Fibroblast of lung (primary cell): ENCODE results near the gene GLP2R. TPM values are rescaled to one million over a fixed set of nuclear protein-coding genes. Genes with fewer than 3 reads are reported as not detected.

ENCODE experiments used
- DNase-seq, 2 donors: peaks; one replicate each; pipeline versions ENCODE4 v3.0.0 to v3.0.0-alpha.2; 2010; ENCODE audit warnings: low read depth in 2 of 2
- H2AFZ ChIP-seq: 2 replicates; pipeline ENCODE4 v1.5.1; 2012; ENCODE audit warnings: low read length, control low read depth, inconsistent platforms
- H3K27ac ChIP-seq: 2 replicates; pipeline ENCODE4 v1.5.1; 2011; ENCODE audit warnings: low read length, control low read depth; ENCODE audit not compliant: insufficient read depth
- H3K27me3 ChIP-seq: 2 replicates; pipeline ENCODE4 v1.5.1; 2011; ENCODE audit warnings: mild to moderate bottlenecking, low read length; ENCODE audit not compliant: control insufficient read depth, insufficient read depth
- H3K36me3 ChIP-seq: 2 replicates; pipeline ENCODE4 v1.5.1; 2011; ENCODE audit warnings: low read length; ENCODE audit not compliant: control insufficient read depth, insufficient read depth
- H3K4me1 ChIP-seq: 2 replicates; pipeline ENCODE4 v1.5.1; 2011; ENCODE audit warnings: low read length; ENCODE audit not compliant: control insufficient read depth, insufficient read depth; ENCODE audit errors: extremely low read depth
- H3K4me2 ChIP-seq: 2 replicates; pipeline ENCODE4 v1.5.1; 2011; ENCODE audit warnings: low read length, control low read depth; ENCODE audit not compliant: insufficient read depth; ENCODE audit errors: extremely low read depth
- H3K4me3 ChIP-seq, 4 experiments: fragments of 200-600 bp in 1 of 4; sonication (generic) in 1 of 4; replicated peaks in 1 of 4; 2 replicates each; pipeline ENCODE4 v1.5.1; 2011 to 2016; ENCODE audit warnings: low read length in 4 of 4, low read depth in 3 of 4, mild to moderate bottlenecking in 3 of 4, control low read depth in 2 of 4, inconsistent platforms in 1 of 4, mixed read lengths in 1 of 4; ENCODE audit not compliant: insufficient read depth in 1 of 4; ENCODE audit errors: control extremely low read depth in 1 of 4
- H3K79me2 ChIP-seq: 2 replicates; pipeline ENCODE4 v1.5.1; 2012; ENCODE audit warnings: mild to moderate bottlenecking, low read length, inconsistent platforms; ENCODE audit not compliant: control insufficient read depth, insufficient read depth
- H3K9ac ChIP-seq: 2 replicates; pipeline ENCODE4 v1.5.1; 2011; ENCODE audit warnings: mild to moderate bottlenecking, low read length, control low read depth; ENCODE audit not compliant: insufficient read depth
- H3K9me3 ChIP-seq: 2 replicates; pipeline ENCODE4 v1.5.1; 2012; ENCODE audit warnings: low read depth, low read length; ENCODE audit not compliant: control insufficient read depth, insufficient read depth
- H4K20me1 ChIP-seq: 2 replicates; pipeline ENCODE4 v1.5.1; 2011; ENCODE audit warnings: low read length; ENCODE audit not compliant: control insufficient read depth, insufficient read depth; ENCODE audit errors: extremely low read depth
- CTCF ChIP-seq, 2 donors: IDR thresholded peaks in 1 of 2; conservative IDR thresholded peaks in 1 of 2; 1 replicate in 1 of 2; 2 replicates in 1 of 2; pipeline ENCODE4 v1.5.1; 2011 to 2012; ENCODE audit warnings: low read length in 2 of 2, control low read depth in 1 of 2, inconsistent platforms in 1 of 2, low read depth in 1 of 2, mild to moderate bottlenecking in 1 of 2
- EZH2 ChIP-seq: IDR thresholded peaks from 2 replicates; pipeline ENCODE4 v1.5.1; 2012; ENCODE audit warnings: low read length, control low read depth, mild to moderate bottlenecking; ENCODE audit errors: missing control alignments
- polyA plus RNA-seq, 2 donors: library from polyadenylated mRNA; depleted of rRNA in 1 of 2; stranded (reverse) in 1 of 2; unstranded in 1 of 2; fragments of >200 nt; gene quantifications; 2 replicates each; pipeline ENCODE4 v1.2.1, GENCODE V29; 2011 to 2012; ENCODE audit warnings: missing spikeins in 1 of 2
- total RNA-seq: library from RNA; depleted of rRNA; stranded (reverse); fragments of >200 nt; gene quantifications from 2 replicates; pipeline ENCODE4 v1.2.1, GENCODE V29; 2014

Gene GLP2R
- total and polyA plus RNA-seq, 2 donors (not counting 1 experiment from before 2014, with no cell fraction given), result not detected

- no peaks in the 10 kb centered on the region for H3K4me1 ChIP-seq
- no peaks in the 10 kb centered on the region for H3K27me3 ChIP-seq
- H3K4me3 ChIP-seq, result no peak within 1 kb of the TSS
- H3K4me2 ChIP-seq, result no peak within 1 kb of the TSS
- H3K9ac ChIP-seq, result no peak within 1 kb of the TSS
- H2AFZ ChIP-seq, result no peak within 1 kb of the TSS
- no peak for DNase-seq
- H3K9me3 ChIP-seq, result no peaks in the 10 kb centered on the region
- H3K79me2 ChIP-seq, result no peaks in the 10 kb centered on the region
- H3K27ac ChIP-seq, result no peak within 1 kb of the TSS
- no peaks in the 10 kb centered on the region for H3K36me3 ChIP-seq
- H4K20me1 ChIP-seq, result no peaks in the 10 kb centered on the region
- TF ChIP-seq CTCF (conservative IDR thresholded peaks at IDR 0.05 in 1 of 2, IDR thresholded peaks at IDR 0.05 in 1 of 2; ENCODE audit: low read depth in 1 of 2, low read length in 2 of 2) (no peak), EZH2 (no peak)
Observed at GRCh38 chr17:9821921-9822320, 3.8 kb upstream of the GLP2R start, which contains the start of gene GSG1L2. GSG1L2 (minus strand) TSS chr17:9822079; CDS start chr17:9822071, 8 bp downstream.

- H3K27me3 ChIP-seq, result no peaks in the 10 kb centered on the region
- H2AFZ ChIP-seq, result no peak overlapping the region
- H3K4me3 ChIP-seq, result no peak overlapping the region
- H3K79me2 ChIP-seq, result no peaks in the 10 kb centered on the region
- no peaks in the 10 kb centered on the region for H3K9me3 ChIP-seq
- no peak overlapping the region for H3K9ac ChIP-seq
- no peaks in the 10 kb centered on the region for H3K4me1 ChIP-seq
- no peaks in the 10 kb centered on the region for H3K36me3 ChIP-seq
- H4K20me1 ChIP-seq, result no peaks in the 10 kb centered on the region
- DNase-seq, result no peak
- no peak overlapping the region for H3K4me2 ChIP-seq
- TF ChIP-seq EZH2, result no peak
- no peak for TF ChIP-seq CTCF (conservative IDR thresholded peaks at IDR 0.05 in 1 of 2, IDR thresholded peaks at IDR 0.05 in 1 of 2; ENCODE audit: low read depth in 1 of 2, low read length in 2 of 2)
- no peak overlapping the region for H3K27ac ChIP-seq
Observed at GRCh38 chr17:9824094-9824493, 1.6 kb upstream of the GLP2R start.

GRCh38 chr17:9824797-9825338, 856 bp upstream of the GLP2R start:
- H3K27me3 ChIP-seq, result no peaks in the 10 kb centered on the region
- H3K9me3 ChIP-seq, result no peaks in the 10 kb centered on the region
- no peak overlapping the region for H3K4me2 ChIP-seq

More at GRCh38 chr17:9824797-9825338, 856 bp upstream of the GLP2R start:
- Histone ChIP-seq H3K79me2 (no peaks in the 10 kb centered on the region), H3K4me3 (no peak overlapping the region), H3K27ac (no peak overlapping the region), H3K36me3 (no peaks in the 10 kb centered on the region), H4K20me1 (no peaks in the 10 kb centered on the region), H3K4me1 (no peaks in the 10 kb centered on the region), H2AFZ (no peak overlapping the region), H3K9ac (no peak overlapping the region)
- TF ChIP-seq EZH2, result no peak
- no peak for TF ChIP-seq CTCF (conservative IDR thresholded peaks at IDR 0.05 in 1 of 2, IDR thresholded peaks at IDR 0.05 in 1 of 2; ENCODE audit: low read depth in 1 of 2, low read length in 2 of 2)
- DNase-seq, result no peak
